HG02642 (cell line): ENCODE results near the gene CEP43.
A peak's percentile ranks its signal among the peaks of the same experiment; 100 is the strongest.

Experiments used
- ATAC-seq: cut with Tn5 transposase; IDR thresholded peaks from one replicate; pipeline ENCODE4 v1.9.1; 2021; ENCODE audit warnings: mild to moderate bottlenecking; ENCODE audit not compliant: unreplicated experiment, poor library complexity

The CEP43 gene

DNA sequence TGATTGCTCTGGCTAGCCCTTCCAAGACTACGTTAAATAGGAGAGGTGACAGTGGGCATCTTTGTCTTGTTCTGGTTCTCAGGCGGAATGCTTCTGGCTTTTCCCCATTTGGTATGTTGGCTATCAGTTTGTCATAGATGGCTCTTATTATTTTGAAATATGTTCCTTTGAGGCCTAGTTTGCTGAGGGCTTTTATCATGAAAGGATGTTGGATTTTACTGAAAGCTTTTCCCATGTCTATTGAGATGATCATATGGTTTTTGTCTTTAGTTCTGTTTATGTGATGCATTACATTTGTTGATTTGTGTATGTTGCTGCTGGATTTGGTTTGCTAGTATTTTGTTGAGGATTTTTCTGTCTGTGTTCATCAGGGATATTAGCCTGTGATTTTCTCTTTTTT is 32.9 kb upstream of the CEP43 start:
- no peak for ATAC-seq

DNA sequence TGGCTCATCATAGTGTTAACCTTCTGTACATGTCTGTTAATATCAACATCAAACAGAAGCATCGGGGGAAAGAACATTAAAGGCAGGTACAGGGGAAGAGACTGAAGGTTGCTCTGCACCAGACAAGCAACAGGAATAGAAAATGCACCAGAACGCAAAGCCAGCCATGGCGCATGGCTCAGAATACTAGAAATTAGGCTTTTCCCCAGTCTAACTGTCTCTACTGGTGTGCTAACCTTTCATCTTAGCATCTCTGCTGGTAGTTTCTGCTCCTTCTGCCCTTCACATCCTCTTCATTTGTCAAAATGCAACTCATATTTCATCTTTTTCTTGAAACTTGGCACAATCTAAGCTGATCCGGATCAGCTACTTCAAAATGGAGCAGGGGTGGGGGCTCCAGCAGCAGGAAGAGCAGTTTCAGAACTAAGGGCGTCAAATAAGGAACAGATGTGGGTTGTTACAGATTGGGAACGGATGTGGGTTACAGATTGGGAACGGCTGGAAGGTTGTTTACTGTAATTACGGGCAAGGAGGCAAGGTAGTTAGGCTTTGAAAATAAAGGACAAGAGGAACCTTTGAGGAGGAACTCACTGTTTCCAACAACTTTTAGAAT is 29.7 kb upstream of the CEP43 start:
- ATAC-seq = no peak

DNA sequence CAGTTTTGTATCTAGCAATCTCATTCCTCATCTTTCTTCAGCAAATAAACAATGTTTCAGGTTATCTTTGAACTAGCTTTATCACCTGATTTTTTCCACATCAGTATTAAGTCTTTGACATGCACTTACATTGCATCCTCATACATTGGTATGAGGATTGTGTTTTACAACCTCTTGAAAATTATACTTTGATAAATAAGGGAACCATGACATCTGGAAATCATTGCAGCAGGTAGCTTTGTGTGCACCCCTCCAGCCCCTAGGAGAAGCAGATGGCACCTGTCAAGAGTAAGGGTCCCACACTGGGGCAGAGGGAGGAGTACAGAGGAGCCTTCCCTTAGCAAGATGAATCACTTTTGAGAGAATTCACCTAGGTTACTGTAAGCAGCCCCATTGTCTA is 29.1 kb upstream of the CEP43 start:
- no peak for ATAC-seq

DNA sequence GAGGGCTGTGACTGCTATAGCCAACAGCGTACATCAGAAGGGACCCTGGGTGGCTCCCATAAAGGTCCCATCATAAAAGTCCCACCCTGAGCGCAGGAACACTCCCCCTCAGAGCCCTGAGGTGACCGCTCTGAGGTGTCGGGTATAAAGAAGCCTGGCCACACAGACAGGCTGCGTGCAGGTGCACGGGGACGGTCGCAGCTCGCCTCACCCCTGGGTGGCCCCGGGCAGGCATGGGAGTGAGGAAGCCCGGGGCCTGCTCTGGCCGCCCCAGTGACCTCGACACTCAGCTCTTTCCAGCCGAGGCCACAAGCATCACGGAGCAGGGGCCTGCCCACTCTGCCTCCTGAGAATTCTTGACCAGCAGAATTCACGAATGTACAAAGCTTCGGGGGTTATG is 28.4 kb upstream of the CEP43 start:
- ATAC-seq = no peak

DNA sequence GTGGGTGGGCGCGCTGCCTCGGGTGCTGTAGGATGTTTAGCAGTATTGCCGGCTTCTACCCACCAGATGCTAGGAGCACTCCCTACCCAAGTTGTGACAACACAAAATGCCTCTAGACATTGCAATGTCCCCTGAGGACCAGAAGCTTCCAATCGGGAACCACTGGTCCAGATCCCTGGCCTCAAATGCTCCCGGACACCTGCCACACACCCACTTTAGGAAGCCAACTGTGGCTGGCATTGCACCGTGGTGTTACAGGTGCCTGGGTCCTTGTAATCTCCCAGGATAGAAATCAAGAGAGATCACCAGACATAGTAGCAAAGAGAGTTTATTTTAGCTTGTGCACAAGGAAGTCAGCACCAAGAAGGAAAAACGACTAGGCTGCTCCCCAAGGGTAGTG is 27.9 kb upstream of the CEP43 start:
- no peak for ATAC-seq

DNA sequence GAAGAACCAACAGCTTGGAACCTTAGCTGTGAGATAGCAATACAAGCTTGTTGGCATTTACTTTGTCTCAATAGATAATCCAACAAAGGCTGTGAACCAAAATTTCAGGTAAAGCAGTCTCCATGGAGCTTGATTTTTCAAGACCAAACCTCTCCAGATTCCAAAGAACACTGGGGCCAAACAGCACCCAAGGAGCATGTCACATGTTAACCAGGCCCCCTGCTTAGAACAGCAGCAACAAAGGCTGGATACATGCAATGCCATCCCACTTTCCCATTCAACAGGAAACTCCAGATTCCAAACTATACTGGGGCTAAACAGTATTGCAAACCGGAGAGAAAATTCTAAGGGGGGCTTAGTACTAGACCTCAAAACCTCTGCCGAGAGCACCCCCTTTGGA is 27.1 kb upstream of the CEP43 start:
- no peak for ATAC-seq

DNA sequence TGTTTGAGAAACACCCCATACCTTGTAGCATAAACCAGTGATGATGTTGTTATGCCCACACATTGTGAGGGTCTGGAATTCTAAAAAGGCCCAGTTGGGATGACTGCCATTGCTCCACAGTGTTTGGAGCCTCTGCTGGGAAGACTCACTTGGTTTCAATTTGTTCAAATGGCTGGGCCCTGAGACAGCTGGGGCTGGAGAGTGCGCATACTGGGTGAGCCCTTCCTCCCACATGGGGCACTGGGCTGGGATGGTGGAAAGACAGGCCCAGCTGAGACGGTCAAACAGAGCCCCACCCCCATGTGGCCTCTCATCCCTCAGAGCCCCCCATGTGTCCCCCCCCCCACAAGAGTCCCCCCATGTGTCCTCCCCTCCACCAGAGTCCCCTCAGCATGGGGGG is 22.6 kb upstream of the CEP43 start:
- no peak for ATAC-seq

DNA sequence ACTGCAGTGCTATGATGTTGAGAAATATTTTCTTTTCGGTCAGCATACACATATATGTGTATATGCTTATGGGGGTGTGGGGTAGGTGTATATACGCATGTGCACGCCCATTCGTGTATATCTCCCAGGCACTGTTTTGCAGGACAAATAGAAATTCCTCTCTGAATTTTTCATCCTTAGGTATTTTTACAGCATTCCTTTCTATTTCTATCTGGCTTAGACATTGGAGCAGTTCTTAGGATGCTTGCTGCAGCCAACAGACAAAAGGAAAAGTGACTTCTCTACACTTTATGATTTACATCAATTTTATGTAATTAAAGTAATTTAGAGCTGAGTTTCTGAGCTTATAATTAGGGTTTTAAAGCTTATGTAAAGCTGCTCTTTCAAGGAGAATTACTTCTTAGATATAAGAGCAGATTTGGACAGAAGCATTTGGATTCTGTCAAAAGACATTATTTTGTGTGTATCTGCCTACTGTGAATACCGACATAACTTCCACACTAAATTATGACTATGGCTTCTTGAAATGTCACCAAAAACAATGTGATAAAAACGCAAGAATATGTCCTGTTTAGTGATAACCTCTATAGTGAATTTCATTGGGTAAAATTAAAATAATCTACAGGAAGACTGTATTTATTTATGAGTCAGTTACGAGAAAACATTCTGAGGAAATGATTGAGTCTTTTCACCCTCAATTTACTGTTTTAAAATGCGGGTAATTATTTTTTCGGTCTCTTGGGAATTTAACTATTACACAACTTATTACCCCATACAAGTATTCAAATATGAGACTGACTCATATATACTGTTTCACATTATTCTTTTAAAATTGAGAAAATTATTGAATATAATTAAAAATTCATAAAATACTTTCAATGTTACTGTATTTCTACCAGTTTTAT is 21.3 kb upstream of the CEP43 start:
- no peak for ATAC-seq

DNA sequence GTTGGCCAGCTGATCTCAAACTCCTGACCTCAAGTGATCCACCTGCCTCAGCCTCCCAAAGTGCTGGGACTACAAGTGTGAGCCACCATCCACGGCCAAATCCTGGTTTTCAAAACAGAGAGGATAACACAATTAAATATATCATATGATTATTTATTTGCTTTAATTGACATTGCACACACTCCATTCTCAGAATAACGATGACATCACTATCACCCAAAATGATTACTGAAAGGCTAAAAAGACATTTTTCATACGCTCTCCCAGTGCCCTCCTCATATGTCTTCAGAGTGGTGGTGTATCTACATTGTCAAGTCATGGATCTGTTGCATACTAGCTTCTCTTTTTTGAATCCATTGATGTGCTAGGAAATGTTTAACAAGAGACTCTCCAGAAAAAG is 18.5 kb upstream of the CEP43 start:
- no peak for ATAC-seq

DNA sequence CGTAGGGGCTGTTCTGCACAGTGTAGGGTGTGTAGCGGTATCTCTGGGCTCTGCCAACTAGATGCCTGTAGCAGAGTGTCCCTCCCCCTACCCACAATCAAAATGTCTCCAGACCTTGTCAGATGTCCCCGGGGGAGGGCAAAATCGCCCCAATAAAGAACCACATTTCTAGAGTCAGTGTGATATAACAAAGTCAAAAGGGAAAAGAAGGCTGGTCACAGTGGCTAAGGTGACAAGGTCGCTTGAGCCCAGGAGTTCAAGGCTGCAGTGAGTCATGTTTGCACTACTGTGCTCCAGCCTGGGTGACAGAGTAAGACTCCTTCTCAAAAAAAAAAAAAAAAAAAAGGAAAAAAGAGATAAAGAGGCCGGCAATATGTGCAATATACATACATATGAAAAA is 11.7 kb upstream of the CEP43 start:
- ATAC-seq = no peak

DNA sequence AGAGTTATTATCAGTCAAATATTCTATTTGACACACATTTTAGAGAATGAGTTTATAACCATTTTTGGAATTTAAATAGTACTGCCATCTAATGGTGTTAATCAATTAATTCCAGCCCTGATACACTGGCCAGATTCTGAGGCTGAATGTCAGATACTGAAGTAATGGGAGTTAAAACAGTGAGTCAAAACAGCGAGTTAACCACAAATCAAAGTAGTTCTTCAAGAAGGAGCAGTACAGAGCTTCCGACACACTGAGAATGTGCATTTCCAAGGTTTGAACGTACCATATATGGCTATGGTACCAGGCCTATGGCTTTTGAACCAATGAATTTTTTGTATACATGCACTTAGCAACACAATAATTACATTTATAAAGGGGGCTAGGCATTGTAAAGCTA is 11.3 kb upstream of the CEP43 start:
- ATAC-seq = no peak

DNA sequence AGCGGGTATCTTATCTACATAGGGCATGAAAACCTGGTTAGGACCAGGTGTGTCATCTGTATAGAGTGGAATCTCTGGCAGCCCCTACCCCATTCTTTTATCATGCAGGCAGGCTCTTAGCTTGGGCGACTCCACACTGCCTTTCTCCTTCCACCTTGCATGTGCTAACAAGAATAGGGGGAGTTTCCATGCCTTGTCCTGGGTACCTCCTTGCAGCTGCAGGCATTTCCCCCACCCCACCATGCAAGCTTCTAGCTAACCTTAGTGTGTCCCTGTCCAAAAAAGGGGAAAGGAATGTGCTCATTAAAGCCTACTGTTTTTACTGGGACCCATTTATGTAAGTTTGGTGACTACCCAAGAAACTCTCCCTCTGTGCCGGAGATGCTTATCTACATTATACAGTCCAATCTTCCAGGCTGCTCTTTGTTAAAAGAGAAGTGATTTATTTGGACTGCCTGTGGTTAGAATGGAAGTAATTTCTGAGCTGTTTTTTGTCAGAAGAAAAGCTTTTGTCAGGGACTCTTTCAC is 10.5 kb upstream of the CEP43 start:
- ATAC-seq = no peak

DNA sequence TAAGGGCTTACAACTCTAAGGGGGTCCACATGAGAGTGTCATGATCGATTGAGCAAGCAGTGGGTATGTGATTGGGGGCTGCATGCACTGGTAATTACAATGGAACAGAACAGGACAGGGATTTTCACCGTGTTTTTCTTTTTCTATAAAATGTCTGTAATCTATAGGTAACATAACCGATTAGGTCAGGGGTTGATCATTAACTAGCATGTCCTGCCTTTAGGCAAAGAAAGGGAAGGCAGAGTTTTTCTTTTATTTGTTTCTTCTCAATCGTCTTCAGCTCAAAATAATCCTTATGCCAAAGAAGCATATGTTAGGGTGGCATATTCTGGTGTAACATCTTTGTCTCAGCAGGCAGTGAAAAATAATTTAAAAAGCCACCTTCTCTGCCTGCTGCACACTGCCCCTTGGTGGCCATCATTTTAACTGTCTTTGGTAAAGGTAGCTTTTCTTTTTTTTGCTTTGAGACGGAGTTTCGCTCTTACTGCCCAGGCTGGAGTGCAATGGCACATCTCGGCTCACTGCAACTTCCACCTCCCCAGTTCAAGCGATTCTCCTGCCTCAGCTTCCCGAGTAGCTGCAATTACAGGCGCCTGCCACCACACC is 9.7 kb upstream of the CEP43 start:
- ATAC-seq = no peak

DNA sequence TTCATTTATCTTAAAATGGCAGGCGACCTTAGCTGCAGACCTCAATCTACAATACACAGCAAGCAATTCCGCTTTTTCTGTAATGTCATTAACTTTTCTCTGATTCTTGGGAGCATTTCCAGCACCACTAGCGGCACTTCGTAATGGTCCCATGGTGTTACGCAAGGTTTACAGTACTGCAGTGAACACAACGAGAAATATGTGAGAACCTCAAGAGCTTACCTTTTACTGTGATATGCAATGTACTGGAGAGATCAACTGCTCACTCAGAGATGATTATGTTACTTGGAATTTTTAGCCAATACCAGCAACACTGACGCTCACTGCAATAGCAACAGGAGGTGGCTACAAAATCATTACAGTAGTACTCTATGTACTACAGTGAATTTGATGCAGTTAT is 2.8 kb upstream of the CEP43 start:
- ATAC-seq = no peak

DNA sequence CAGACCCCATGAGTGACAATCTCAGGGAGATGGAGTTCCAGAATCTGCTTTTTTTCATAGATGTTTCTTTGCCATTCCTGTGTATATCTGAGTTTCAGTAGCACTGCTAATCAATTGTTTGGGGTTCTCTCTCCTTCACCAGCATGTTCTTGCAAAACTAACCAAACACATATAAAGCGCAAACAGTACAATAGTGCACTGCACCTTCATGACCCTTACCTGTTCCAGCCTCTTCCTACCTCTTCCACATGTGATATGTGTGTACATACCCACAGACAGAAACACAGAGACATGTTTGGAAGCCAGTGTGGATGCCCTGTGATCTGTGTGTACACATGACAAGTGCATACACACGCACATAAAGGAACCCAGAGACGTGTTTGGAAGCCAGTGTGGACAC is 1.8 kb upstream of the CEP43 start:
- no peak for ATAC-seq

DNA sequence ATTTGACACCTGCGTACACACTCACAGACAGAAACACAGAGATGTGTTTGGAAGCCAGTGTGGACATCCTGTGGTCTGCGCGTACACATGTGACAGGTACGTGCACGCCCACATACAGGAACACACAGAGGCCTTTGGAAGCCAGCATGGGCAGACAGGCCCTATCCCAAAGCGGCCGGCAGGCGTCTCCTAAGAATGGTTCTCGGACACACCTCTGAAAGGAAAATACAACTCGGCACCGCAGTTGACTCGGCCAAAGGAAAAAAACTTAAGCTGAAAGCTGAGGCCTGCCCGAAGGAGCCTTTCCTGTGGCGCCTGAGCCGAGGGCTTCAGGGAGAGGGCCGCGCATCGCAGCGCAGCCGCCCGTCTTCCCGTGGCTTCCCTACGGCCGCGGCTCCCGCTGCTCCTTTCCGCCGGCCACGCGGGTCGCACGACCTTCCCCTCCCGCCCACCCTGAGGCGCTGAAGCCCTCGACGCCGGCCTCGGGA is 1.4 kb upstream of the CEP43 start:
- ATAC-seq = no peak

DNA sequence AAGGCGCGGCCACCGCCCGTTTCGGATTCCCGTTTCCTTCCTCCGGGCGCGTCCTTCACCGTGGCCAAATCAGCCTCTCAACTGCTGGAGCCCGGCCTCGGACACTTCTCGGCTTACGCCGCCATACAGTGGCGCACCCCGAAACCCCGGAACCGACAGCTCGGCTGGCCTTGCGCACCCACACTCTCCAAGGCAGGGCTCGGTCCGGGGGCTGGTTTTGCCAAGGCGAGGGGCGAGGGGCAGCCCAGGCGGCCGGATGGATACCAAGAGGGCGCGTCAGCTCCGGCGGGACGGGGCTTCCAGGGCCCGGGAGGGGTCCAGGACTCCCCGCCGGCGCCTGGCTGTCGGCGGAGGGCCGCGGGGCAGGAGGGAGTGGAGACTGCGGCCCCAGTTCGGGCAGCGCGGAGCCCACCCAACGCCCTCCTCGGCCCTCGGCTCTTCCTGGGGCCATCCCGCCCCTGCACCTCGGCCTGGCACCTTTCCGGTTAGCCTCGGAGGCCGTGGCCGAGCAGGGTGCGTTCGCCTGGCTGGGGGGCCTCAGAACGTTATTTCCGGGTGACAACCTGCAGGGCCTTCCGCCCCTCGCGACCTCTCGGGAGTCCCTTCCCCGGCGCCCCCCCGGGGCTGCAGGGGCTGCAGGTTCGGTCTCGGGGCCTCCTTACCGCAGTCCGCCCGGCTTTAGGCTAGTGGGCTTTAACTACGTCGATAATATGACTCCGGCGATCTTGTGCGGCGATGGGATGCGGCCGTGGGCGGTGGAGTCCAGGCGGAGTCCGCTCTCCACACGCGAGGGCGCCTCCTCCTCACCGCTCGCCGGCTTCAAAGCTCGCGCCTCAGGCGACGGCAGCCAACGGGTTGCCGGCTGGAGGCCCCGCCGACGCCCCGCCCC is 697 bp upstream of the CEP43 start:
- ATAC-seq = peak; percentile 15

DNA sequence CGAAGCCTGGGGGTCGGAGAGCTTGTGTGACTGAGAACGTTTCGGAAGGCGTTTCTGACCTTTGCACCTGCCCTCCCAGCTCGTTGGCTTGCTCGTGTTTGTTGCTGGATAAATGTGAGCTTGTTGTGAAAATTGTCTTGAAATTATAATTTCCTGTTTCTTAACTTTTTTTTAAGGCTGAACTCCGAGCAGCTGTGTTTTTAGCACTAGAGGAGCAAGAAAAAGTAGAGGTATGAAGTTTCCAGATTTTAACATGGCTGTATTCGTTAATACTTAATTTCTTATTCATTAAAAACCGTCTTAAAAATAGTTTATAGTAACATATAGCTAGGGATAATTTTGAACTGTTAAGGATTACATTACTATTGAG is 672 bp downstream of the CEP43 start:
- ATAC-seq = no peak

DNA sequence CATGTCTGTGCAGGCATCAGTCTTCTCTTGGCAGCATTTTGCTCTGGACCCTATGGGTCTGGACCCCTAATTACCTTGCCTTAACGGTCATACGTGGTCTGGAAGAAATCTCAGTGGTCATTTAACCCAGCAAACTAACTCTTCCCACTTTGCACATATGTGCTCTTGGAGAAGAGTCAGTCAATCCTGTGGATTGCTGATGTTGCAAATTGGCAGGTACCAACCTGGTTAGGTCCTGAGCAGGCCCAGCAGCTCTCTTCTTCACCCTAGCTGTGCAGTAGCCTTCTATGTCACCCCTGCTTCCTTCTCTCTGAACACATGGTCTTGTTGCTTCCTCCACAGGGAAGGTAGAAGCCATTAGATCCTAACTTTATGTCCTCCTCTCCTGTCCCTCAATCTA is 1.6 kb downstream of the CEP43 start:
- no peak for ATAC-seq
